SH-SY5Y (cell line): ENCODE data around the gene MORN1.

Experiments
- GATA2 ChIP-seq: IDR thresholded peaks from 2 replicates; pipeline ENCODE4 v1.6.1; 2011; ENCODE audit warnings: mild to moderate bottlenecking, low read depth, low read length
- GATA3 ChIP-seq: IDR thresholded peaks from 2 replicates; pipeline ENCODE4 v1.6.1; 2011; ENCODE audit warnings: low read depth, mild to moderate bottlenecking, low read length, moderate library complexity

GRCh38 chr1:2417083-2417832 lies 25.9 kb upstream of the MORN1 start:
- TF ChIP-seq GATA2 (no peak), GATA3 (no peak)
